GM21528 (cell line): ENCODE measurements around the gene ASB8.
"Not testable (repeated sequence)": the region's sequence is repeated elsewhere in the genome, so short reads cannot be mapped to it uniquely, and the experiment has no call there.

Experiments
- ATAC-seq: cut with Tn5 transposase; IDR thresholded peaks from one replicate; pipeline ENCODE4 v1.9.1; 2021; ENCODE audit warnings: mild to moderate bottlenecking, moderate library complexity; ENCODE audit not compliant: unreplicated experiment, low FRiP score

ASB8 gene

DNA sequence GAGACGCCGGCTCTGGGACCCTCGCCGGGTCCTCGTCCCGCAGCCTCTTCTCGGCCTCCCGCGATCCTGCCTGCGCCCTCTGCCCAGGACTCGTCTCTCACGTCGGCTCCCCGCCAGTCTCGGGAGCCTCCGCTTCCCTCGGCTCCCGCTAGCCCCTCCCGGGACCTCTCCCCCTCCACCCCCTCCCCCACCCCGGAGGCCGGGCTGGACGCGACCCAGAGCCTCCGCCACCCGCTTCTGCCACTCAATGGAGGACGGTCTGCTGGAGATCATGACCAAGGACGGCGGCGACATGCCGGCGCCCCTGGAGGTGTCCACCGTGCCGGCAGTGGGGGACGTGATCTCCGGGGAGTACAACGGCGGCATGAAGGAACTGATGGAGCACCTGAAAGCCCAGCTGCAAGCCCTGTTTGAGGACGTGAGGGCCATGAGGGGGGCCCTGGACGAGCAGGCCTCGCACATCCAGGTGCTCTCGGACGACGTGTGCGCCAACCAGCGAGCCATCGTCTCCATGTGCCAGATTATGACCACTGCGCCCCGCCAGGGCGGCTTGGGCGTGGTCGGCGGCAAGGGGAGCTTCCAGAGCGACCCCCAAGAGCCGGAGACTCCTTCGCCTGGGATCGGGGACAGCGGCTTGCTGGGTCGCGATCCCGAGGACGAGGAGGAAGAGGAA is 26.7 kb upstream of the ASB8 start:
- ATAC-seq: no peak

DNA sequence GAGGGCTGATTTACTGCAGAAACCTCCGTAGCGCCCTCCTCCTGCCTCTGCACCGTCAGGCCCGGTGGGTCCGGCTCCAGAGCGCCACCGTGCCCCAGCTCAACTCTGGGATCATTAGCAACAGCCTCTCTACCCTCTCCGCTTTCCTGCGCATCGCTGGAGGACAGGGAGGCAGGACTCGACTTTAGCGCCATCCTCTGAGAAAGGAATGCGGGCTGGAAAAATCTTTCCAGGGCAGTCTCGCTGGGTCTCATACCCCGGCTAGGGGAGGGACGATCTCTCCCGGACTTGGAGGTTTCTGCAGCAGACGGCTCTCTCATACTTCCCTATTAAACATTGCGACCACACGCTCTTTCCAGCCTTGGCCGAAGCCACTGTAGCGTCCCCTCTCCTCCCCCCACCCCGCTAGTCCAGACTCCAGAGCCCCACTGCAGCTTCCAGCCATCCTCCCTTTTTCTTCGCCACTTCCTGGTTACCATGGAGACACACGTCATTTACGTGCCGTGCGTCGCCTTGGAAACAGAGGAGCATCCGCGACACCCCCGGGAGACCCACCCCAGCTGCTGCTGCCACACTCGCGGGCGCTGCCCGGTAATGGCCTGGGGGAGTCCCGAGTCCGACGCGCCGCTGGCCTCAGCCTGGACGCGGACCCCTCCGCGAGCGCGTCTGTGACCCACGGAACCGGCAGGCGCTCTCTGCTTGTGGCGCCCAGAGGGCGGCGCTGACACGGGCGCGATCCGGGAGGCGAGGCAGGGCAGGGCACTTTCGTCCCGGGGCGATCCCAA is 26.0 kb upstream of the ASB8 start, which contains the start of gene CCDC184:
Gene CCDC184, plus strand, starts transcription at position 554 of the 785 bp plus-strand sequence. CDS start 479 bp downstream, outside the sequence.
- ATAC-seq: peak; percentile 72

DNA sequence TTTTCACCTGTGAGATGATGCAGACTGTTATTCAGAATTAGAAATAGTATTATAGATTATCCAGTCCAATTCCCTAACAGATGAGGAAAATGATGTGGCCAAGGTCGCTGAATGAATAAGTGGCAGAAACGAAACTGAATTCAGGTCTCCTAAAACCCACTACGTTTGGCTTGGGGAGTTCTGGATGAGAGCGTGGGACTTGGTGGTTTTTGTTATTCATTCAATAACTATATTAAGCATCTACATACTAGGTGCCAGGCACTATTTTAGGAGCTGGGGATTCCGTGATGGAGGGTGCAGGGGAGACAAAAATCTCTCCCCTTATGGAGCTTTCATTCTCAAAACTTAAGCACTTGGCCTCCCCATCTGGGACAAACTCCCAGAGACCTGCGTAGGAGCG is 25.3 kb upstream of the ASB8 start:
- ATAC-seq: no peak

DNA sequence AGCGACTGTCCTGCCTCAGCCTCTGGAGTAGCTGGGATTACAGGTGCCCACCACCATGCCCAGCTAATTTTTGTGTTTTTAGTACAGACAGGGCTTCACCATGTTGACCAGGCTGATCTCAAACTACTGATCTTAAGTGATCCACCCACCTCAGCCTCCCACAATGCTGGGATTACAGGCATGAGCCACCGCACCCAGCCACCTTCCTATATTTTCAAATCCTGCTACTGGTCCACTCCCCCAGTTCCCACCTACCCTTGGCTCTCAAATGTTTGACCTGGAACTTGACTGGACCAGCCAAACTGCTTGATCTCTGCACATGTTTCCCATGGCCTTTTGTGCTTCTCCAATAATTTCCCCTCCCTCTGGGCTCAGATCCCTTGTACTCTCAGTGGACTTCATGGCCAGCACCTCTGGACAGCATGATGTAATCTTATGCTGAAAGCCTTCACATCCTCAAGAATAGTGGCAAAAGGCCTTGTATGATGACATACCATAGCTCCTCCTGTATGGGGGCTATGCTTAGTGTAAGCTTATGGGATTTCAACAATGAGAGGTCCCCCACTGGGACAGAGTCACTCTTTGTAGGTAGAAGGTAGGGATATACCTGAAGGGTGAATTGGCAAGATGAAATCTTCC is 23.7 kb upstream of the ASB8 start:
- no peak for ATAC-seq

DNA sequence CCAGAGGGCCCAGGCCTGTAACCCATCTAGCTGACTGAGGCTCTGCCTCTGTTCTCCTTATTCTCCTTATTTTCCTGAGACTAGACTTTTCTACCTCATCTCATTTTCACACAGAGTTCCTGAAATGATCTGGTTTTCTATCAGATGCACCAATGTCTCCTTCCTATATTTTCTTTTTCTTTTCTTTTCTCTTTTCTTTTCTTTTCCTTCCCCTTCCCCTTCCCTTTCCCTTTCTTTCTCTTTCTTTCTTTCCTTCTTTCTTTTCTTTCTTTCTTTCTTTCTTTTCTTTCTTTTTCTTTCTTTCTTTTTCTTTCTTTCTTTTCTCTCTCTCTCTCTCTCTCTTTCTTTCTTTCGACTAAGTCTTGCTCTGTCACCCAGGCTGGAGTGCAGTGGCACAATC is 23.1 kb upstream of the ASB8 start:
- ATAC-seq: no peak

DNA sequence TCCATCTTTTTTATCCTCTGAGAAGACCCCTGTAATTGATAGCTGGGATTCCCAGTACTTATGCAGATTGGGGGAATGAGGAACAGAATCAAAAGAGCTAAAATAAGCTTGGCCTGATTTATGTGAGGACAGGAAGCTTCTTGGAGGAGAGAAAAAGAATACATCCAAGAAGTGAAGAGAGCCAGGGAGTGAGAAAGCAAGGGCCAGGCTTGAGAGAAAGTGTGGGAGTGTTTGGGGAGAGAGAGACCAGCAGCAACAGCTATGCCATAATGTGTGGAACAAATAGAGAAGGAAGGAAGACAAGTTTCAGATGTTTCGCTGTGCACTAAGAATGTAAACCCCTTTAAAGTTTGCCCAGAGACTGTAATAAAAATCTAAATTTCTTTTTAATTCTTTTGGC is 22.2 kb upstream of the ASB8 start:
- no peak for ATAC-seq

- no peak for ATAC-seq
These were observed 20.7 kb upstream of the ASB8 start for GRCh38 chr12:48177982-48178381.

- ATAC-seq: no peak
These were observed 19.1 kb upstream of the ASB8 start for GRCh38 chr12:48176417-48176751.

GRCh38 chr12:48175613-48176416 is 18.5 kb upstream of the ASB8 start:
- ATAC-seq: no peak

- ATAC-seq: no peak
These were observed 11.7 kb upstream of the ASB8 start for GRCh38 chr12:48169011-48169410.

GRCh38 chr12:48165089-48165981 is 8.0 kb upstream of the ASB8 start:
- ATAC-seq: no peak

- no peak for ATAC-seq
These were observed 7.1 kb upstream of the ASB8 start for GRCh38 chr12:48164451-48164850.

DNA sequence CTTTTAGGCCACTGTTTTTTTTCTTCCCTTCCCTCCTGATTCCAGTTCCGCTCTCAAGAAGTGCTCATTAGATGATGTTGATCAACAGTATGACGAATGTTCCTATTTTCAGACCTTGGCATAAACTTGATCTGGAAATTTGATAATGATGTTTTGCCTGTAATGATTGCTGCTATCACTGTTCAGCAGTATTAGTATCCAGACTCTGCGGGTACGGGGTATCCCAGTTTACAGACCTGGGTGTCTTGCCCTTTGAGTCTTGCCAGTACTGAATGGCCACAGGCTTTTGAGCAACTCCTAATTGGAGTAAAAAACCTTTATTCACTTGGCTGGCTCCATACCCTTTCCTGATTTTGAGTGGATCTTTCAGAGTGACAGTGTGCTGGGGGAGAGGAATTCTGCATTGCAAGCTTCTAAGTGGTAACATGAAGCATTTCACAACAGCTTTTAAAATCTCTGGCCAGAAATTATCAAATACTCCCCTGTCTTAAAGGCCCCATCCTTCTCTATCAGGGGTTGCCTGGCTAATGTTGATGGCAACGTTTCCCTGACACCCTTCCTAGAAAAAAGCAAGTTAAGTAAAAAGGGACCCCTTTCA is 5.9 kb upstream of the ASB8 start:
- ATAC-seq: no peak

- ATAC-seq: no peak
These were observed 3.5 kb upstream of the ASB8 start for GRCh38 chr12:48160807-48161206.

- no peak for ATAC-seq
These were observed 2.7 kb upstream of the ASB8 start for GRCh38 chr12:48160046-48160445.

DNA sequence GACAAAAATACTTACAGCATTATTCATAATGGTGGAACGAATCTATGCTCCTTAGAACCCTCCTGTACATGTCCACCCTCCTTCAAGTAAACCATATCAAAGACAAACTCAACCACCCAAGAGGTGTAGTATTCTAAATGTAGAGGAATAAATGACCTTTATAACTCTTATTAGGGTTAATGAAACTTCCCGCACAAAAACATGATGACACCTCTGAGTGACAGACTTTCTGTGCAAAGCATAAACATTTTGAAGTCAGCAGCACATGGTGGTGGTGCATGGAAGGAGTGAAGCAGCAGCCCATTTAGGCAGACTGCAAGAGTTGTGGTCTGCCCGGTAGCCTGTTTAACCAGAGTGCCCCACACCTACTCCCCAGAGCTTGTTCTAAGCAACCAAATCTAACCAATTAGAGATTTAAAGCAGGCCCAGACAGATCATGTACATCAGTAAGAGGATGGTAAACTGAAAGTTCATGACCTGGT is 615 bp upstream of the ASB8 start:
- peak; percentile 9 for ATAC-seq

DNA sequence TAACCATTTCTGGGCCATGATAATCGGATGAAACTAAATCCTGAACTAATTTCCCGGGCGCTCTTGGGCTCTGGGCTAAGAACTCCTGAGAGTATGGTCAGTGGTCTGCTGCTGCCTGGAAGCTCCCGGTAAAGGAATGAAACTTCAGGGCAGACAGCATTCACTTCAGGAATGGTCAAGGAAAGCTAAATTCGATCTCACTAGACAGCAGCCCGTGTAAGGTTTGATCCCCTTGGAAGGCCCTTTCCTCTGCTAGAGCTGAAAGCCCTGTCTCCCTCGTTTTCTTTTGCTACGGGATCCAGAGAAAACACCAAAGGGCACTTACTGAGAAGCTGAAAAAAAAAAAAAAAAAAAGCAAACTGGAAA is 680 bp downstream of the ASB8 start:
- ATAC-seq: no peak

GRCh38 chr12:48155786-48156185 is 1.5 kb downstream of the ASB8 start:
- ATAC-seq: not testable (repeated sequence)

GRCh38 chr12:48151103-48151771 is 6.1 kb downstream of the ASB8 start:
- no peak for ATAC-seq
